GM19351 (cell line): ENCODE measurements around the gene PNLDC1.

Experiments used
- ATAC-seq: cut with Tn5 transposase; IDR thresholded peaks from one replicate; pipeline ENCODE4 v1.9.1; 2021; ENCODE audit warnings: mild to moderate bottlenecking, moderate library complexity; ENCODE audit not compliant: unreplicated experiment

PNLDC1 gene, protein sequence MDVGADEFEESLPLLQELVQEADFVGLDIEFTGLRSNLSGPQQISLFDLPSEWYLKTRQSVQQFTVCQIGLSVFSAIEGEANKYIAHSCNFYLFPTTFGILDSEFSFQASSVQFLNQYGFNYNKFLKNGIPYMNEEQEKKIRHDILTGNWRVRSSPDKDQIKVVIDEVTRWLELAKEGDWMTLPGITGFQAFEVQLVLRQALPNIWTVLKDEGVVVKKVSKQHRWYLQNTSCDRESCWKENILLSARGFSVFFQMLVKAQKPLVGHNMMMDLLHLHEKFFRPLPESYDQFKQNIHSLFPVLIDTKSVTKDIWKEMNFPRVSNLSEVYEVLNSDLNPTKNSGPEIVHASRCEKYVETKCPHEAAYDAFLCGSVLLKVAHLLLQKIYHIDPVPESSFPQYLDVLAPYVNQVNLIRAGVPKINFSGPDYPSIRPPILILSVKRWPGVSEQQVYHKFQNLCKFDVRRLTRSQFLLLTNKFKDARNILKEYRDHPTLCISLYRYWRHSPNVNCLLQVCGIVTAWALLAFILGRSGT

DNA sequence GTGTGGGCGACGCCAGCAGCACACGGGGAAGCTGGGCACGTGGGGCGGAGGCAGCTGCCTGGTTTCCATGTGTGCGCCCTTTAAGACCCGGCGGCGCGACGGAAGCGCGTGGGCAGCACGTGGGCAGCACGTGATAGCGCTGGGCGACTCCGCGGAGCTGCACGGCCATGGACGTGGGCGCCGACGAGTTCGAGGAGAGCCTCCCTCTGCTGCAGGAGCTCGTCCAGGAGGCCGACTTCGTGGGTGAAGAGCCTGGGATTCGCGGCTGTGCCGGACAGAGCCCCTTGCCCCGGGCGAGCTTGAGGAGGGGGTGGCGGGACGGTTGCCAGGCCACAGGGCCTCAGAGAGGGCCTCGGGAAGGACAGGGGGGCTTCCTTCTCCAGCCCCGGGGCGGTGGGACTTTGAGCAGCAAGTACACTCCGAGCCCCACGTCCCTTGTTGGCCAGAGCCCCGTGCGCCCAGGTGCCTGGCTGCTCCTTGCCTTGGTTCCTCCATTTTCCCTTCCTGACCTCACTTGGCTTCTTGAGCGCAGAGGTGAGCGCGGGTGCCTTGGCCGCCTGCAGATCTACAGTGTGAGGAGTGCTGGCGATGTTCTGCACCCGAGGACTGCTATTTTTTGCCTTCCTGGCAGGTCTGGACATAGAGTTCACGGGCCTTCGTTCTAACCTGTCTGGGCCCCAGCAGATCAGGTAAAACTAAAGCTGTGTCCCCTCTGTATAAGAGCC is at the start of gene PNLDC1:
PNLDC1 (plus strand) TSS at position 136 of the 725 bp plus-strand sequence; CDS start at position 168, 32 bp downstream.
- no peak for ATAC-seq

DNA sequence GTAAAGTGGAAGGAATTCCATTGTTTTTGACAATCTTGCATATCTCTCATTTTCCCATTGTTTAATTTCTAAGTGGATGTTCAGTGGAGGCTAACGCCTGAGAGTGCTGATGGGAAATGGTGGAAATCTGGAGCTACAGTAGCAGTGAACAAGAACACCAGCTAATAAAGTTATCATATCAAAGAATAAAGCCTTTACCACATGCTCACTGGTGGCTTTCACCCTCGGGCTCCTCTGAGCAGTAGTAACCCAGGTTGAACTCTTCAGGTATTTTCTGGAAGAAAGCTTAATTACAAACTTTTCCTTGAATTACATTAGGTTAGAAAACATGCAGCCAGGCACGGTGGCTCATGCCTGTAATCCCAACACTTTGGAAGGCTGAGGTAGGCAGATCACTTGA is 48.6 kb upstream of the PNLDC1 start:
- ATAC-seq: no peak

DNA sequence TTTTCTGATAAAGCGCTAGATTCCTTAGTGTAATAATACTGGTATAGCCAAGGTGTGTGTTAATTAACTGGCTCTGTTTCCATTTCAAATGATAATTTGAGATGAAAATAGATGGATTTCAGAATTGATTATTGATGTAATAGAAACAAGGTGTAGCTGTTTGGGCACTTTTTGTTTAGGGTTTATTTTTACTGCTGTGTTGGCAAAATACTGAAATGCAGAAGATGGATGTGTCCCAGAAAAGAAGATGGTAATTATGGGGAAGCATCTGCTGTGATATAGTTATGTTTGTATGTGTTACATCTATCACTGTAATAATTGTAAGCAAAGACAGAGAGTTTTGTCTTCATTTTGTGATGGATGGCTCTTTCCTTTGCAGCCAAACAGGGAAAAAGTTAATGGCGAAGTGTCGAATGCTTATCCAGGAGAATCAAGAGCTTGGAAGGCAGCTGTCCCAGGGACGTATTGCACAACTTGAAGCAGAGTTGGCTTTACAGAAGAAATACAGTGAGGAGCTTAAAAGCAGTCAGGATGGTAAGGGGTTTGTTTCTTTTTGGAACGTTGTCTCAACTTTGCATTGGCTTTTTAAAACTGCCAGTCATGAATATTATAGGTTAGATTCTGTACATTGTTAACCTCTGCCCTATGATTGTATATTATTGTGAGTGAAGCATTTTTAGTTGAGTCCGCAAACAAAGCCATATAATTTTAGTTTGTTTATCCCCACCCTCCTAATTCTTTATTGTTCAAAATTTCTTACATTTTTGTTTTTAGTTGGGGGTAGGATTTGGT is 46.8 kb upstream of the PNLDC1 start:
- ATAC-seq: no peak

DNA sequence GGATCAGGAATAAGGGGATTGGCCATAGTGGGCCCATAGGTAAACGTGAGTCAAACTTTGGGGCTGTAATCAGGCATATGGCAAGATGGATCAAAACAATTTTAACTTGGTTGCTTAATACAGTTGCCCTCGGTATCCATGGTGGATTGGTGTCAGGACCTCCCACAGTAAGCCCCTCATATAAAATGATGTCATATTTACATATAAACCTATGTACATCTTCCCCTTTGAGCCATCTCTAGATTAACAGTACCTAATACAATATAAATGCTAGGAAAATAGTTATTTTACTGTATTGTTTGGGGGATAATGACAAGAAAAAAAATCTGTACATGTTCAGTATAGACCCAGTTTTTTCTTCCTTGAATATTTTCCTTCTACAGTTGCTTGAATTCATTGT is 45.7 kb upstream of the PNLDC1 start:
- no peak for ATAC-seq

DNA sequence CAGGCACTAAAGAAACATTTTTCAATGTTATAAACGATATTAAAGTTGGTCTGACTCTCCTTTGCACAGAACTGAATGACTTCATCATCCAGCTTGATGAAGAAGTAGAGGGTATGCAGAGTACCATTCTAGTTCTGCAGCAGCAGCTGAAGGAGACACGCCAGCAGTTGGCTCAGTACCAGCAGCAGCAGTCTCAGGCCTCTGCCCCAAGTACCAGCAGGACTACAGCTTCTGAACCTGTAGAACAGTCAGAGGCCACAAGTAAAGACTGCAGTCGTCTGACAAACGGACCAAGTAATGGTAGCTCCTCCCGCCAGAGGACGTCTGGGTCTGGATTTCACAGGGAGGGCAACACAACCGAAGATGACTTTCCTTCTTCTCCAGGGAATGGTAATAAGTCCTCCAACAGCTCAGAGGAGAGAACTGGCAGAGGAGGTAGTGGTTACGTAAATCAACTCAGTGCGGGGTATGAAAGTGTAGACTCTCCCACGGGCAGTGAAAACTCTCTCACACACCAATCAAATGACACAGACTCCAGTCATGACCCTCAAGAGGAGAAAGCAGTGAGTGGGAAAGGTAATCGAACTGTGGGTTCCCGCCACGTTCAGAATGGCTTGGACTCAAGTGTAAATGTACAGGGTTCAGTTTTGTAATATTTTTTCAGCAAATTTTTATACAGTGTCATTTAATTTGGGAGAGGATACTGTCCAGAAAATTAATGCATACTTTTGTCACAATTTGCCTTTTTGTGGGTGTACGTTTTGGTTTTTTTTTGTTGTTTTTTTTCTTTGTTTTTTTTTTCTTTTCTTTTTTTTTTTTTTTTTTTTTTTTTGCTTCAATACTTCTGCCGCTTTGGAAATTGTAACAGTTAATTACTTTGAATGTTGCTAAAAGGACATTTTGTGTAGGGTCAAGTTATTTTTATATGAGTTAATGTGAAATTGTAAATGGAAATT is 44.8 kb upstream of the PNLDC1 start:
- no peak for ATAC-seq

DNA sequence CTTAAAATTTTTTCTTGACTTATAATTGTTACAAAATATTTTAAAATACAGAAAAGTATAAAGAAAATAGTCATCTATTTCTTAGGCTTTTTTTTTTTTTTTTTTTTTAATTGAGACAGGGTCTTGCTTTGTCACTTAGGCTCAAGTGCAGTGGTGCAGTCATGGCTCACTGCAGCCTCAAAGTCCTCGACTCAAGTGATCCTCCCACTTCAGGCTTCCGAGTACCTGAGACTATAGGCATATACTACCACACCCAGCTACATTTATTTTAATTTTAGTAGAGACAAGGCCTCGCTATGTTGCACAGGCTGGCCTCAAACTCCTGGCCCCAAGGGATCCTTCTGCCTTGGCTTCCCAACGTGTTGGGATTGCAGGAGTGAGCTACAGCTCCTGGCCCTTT is 43.6 kb upstream of the PNLDC1 start:
- ATAC-seq: no peak

DNA sequence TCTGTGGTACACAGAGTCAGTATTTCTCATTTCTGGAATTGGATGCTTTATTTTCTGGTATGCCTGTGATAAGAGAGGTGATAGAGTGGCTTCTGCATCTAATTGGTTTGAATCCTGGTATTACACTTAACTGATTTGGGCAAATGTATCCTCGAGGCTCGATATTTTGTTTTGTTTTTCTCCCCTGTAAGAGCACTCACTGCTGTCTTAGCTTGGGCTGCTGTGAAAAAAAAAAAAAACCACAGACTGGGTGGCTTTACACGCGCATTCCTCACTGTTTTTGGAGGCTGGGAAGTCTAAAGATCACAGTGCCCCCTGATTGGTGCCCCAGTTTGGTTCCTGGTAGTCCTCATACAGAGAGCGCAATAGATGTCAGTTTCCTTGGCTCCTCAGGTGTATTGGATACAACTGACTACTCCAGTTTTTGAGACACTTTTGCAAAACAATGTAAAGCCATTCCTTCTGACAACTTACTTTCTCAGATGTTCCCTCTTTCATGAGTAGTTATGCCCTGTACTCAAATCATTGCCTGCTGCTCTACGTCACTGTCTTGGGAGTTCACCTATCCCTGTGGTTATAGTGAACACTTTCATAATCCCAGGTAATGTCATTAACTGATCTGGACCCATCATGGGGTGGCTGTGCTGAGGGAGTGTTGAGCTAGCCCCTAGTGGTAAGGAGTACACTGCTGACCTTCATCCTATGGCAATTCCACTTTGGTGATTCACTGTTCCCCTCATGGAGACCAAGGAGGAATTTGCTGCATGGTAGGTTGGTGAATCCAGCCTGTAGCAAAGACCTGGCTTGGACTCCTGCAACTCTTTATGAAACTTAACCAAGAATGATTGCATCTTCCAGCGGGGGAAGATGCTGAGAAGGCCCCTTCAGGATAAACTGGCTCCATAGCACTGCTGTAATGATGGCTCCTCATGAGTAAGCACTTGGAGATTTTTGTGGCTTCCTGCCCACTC is 41.8 kb upstream of the PNLDC1 start:
- ATAC-seq: no peak

DNA sequence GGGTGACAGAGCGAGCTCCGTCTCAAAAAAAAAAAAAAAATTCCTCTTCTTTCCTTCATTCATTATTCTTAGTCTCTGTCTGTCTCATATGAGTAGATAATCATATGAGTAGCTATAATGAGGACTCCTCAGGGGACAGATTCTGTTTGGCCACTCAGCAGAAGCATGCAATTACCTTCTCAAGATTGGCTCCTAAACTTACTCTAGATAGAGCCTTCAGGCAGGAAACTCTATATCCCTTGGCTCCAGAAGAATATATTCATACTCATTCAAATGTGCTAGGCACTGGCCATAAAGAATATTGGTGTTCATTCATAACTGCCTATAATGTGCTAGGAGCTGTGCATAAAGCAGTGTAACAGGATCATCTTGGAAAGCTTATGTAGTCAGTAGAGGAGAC is 40.4 kb upstream of the PNLDC1 start:
- ATAC-seq: no peak

DNA sequence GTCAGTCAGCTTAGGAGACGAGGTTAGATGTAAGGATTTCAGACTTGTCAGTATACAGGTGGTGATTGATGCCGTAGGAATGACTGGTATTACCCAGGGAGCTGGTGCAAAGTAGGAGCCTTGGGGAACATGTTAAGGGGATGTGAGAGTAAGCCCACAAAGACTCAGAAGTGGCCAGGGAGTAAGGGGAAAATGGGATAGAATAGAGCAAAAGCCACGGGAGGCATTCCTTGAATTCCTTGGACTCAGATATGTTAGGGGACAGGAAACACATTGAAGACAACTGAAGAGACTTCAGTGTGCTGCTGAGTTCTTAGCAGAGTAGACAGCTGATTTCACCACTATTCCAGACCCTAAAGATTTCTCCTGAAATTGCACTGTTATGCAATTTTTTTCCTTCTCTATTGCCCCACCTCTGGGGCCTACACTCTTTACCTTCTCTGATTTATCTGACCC is 39.4 kb upstream of the PNLDC1 start:
- no peak for ATAC-seq

DNA sequence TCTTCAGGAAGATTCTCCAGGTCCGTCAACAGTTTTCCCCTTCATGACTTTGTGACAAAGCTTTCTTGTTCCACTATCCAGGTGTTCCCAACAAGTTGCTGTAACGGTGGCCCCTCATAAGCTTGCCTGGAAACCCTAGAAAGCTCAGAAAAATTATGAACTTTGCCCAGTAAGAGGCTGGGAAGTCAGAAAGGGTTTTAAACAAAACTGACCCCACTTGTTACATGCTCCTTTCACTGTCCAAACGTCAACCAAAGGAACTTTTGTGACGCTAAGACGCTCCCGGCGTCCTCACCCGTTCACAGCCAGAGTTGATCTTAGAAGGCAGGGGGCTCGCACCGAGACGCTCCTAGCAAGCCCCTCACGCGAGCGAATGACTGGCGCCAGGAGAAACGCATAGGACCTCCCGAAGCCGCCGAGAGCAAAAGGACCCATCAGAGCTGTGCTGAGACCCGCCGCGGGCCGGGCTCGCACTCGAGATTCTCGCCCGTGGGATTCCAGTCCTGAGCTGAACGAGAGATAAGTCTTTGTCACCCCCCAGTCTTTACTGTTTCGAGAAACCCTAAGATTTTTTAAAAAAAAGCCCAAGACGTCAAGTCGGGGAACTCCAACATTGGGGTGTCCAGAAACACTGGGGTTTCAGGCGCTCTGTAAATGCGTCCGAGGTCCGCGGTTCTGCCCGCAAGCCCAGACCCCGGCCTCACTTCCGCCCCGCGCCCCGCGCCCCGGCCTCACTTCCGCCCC is 38.8 kb upstream of the PNLDC1 start:
- ATAC-seq: peak; percentile 0

DNA sequence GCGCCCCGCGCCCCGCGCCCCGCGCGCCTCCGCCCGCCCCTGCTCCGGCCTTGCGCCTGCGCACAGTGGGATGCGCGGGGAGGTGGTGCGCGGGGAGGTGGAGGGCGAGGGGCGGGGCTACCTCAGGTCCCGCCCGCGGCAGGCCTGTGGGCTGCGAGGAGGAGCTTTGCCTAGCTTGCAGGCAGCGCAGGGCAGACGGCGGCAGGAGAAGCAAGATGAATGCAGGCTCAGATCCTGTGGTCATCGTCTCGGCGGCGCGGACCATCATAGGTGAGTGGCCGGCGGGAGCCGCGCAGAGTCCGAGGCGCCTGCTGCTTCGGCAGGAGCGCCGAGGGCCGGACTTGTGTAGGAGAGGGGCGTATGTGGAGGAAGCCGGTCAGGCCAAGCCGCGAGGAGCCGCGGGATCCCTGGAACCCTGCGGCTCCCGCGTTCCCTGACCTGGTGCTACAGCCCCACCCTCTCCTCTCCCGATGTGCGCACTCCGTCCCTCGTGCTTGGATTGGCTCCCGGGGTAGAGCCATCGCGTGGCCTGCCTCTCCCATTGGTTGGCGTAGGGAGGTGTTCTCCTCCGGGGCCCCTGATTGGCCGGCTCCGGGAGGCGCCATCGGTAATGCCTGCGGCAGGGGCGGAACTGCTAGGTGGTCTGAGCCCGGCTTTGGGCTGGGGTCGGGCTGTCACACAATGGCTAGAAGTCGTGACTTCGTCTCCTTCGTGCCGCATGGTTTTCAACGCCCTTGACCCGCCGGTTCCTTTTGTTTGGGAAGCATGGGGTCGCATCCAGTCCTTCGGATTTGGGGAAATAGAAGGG is 38.0 kb upstream of the PNLDC1 start, which contains the start of gene ACAT2:
ACAT2 (plus strand) TSS at position 173 of the 808 bp plus-strand sequence; CDS start at position 216, 43 bp downstream.
- peak; percentile 93 for ATAC-seq

DNA sequence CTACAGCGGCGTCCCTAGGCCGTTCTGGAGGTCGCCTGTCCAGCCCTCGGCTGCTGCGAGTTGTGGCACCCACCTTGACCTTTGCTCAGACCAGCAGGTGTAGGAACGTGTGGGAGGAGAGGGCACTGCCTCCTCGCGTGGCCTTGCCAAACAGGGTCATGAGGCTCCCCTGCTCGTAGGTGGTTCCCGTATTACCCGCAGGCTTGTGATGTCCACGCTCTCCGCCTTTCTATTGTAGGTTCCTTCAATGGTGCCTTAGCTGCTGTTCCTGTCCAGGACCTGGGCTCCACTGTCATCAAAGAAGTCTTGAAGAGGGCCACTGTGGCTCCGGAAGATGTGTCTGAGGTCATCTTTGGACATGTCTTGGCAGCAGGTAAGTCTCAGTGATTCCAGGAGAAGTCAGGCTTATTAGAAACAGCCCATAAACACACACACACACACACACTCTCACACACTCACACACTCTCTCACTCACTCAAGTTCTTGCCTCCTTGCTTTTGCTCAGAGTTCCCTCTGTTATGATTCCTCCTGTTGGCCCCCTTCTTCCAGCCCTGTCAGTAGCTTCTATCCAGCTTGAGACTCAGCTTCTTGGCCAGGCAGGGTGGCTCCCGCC is 37.3 kb upstream of the PNLDC1 start:
- peak; percentile 11 for ATAC-seq

DNA sequence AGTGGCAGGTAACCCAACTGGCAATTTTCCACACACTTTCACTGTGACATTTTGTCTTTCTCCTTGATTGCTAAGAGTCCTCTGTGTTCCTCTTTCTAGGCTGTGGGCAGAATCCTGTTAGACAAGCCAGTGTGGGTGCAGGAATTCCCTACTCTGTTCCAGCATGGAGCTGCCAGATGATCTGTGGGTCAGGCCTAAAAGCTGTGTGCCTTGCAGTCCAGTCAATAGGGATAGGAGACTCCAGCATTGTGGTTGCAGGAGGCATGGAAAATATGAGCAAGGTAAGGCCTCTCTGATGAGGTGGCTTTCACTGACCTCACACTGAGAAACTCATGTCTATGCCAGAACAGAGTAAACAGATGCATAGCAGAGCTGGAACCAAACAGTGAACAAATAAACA is 33.2 kb upstream of the PNLDC1 start:
- ATAC-seq: no peak

DNA sequence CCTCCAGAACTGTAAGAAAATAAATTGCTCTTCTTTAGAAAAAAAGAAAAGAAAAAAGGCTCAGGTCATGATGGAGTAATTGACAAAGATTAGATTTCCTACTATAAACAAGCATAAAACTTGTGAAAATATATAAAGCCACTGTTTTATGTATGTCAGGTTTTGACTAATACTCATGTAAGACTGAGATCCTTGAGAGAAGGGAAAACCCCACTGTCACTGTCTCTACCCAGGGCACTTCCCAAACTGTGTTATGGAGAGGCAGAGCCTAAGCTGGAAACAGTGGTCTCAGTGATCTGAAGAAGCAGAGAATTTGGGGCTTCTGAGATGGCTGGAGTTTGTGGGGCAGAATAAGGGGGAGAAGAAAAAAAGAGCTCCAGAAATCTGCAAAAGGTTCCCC is 30.6 kb upstream of the PNLDC1 start:
- no peak for ATAC-seq

DNA sequence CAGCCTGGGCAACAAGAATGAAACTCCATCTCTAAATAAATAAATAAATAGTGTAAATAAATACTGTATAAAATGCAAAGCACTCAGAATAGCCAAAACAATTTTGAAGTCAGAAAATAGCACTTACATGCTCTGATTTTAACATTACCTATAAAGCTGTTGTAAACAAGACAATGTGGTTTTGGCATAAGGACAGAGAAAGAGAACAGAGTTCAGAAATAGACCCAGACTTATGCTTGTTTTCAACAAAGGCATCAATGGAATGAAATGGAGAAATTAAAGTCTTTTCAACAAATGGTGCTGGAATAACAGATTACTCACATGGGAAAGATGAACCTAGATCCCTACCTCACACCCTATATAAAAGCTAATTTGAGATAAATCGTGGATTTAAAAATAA is 27.9 kb upstream of the PNLDC1 start:
- no peak for ATAC-seq

DNA sequence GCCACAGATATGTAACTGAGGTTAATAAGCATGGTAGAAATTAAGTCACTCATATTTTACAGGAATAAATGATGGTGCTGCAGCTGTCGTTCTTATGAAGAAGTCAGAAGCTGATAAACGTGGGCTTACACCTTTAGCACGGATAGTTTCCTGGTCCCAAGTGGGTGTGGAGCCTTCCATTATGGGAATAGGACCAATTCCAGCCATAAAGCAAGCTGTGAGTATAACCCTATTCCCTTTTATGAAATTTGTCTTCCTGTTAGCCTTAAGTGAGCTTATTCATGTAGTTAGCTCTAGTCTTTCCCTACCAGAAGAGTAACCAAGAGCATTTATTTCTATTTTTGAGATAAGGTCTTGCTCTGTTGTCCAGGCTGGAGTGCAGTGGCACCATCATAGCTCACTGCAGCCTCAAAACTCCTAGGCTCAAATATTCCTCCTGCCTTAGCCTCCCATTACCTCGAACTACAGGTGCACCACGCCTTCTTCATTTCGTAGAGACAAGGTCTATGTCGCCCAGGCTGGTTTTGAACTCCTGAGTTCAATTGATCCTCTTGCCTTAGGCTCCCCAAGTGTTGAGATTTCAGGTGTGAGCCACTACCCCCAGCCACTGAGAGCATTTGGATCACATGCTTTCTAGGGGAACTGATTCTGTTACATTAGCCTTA is 22.7 kb upstream of the PNLDC1 start:
- ATAC-seq: no peak
